D721Med (cell line): ENCODE data around the gene MBLAC2.
A peak's percentile ranks its signal among the peaks of the same experiment; 100 is the strongest.

ENCODE experiments used
- DNase-seq: peaks from one replicate; pipeline ENCODE4 v3.0.0; 2011; ENCODE audit warnings: low spot score; ENCODE audit not compliant: insufficient read length
- FAIRE-seq: peaks from 2 replicates; lab custom pipeline; 2011; peaks lifted over from hg19 to GRCh38; lab: Jason Lieb, UNC
- CTCF ChIP-seq: IDR thresholded peaks from 2 replicates; pipeline ENCODE4 v1.5.1; 2012; ENCODE audit warnings: mild to moderate bottlenecking, control low read depth; ENCODE audit not compliant: insufficient read depth; ENCODE audit errors: missing control alignments

Gene MBLAC2

GRCh38 chr5:90503596-90503995 lies 29.0 kb upstream of the MBLAC2 start:
- no peak for TF ChIP-seq CTCF
- FAIRE-seq: no peak
- no peak for DNase-seq

GRCh38 chr5:90495146-90495545 lies 20.6 kb upstream of the MBLAC2 start:
- TF ChIP-seq CTCF: no peak
- FAIRE-seq: no peak
- no peak for DNase-seq

GRCh38 chr5:90494043-90494442 lies 19.5 kb upstream of the MBLAC2 start:
- FAIRE-seq (no peak), DNase-seq (no peak)
- TF ChIP-seq CTCF: no peak

- FAIRE-seq (peak; percentile 60), DNase-seq (no peak)
- no peak for TF ChIP-seq CTCF
Measured at GRCh38 chr5:90488791-90489190, 14.2 kb upstream of the MBLAC2 start.

- FAIRE-seq (no peak), DNase-seq (no peak)
- TF ChIP-seq CTCF: no peak
Measured at GRCh38 chr5:90484540-90484939, 10.0 kb upstream of the MBLAC2 start.

- FAIRE-seq: no peak
- no peak for DNase-seq
- no peak for TF ChIP-seq CTCF
Measured at GRCh38 chr5:90483206-90483605, 8.6 kb upstream of the MBLAC2 start.

- FAIRE-seq (no peak), DNase-seq (no peak)
- TF ChIP-seq CTCF: no peak
Measured at GRCh38 chr5:90480699-90481098, 6.1 kb upstream of the MBLAC2 start.
